HEK293 (cell line): ENCODE measurements around the gene SLC38A3.

Experiments
- SALL2 ChIP-seq: fragments of 450-650 bp; formaldehyde crosslinking; IDR thresholded peaks from 2 replicates; pipeline ENCODE4 v1.5.0; 2017; ENCODE audit warnings: missing biosample characterization, mild to moderate bottlenecking, missing genetic modification characterization, borderline replicate concordance
- ZFP37 ChIP-seq: fragments of 450-650 bp; formaldehyde crosslinking; IDR thresholded peaks from 2 replicates; pipeline ENCODE4 v1.5.1; 2016; ENCODE audit warnings: missing biosample characterization, missing genetic modification characterization
- ZNF114 ChIP-seq: fragments of 450-650 bp; formaldehyde crosslinking; IDR thresholded peaks from 2 replicates; pipeline ENCODE4 v1.5.0; 2017; ENCODE audit warnings: missing biosample characterization, missing genetic modification characterization
- ZNF777 ChIP-seq: fragments of 450-650 bp; formaldehyde crosslinking; IDR thresholded peaks from 2 replicates; pipeline ENCODE4 v1.5.1; 2017; ENCODE audit warnings: missing biosample characterization, missing genetic modification characterization, borderline replicate concordance
- TF ChIP-seq, protein P1 (sequence below): fragments of 450-650 bp; formaldehyde crosslinking; IDR thresholded peaks from 2 replicates; pipeline ENCODE4 v1.5.1; 2016; ENCODE audit warnings: missing biosample characterization, missing genetic modification characterization
- TF ChIP-seq, protein P2 (sequence below): fragments of 450-650 bp; formaldehyde crosslinking; IDR thresholded peaks from 2 replicates; pipeline ENCODE4 v1.5.1; 2016; ENCODE audit warnings: missing biosample characterization, missing genetic modification characterization

DNA sequence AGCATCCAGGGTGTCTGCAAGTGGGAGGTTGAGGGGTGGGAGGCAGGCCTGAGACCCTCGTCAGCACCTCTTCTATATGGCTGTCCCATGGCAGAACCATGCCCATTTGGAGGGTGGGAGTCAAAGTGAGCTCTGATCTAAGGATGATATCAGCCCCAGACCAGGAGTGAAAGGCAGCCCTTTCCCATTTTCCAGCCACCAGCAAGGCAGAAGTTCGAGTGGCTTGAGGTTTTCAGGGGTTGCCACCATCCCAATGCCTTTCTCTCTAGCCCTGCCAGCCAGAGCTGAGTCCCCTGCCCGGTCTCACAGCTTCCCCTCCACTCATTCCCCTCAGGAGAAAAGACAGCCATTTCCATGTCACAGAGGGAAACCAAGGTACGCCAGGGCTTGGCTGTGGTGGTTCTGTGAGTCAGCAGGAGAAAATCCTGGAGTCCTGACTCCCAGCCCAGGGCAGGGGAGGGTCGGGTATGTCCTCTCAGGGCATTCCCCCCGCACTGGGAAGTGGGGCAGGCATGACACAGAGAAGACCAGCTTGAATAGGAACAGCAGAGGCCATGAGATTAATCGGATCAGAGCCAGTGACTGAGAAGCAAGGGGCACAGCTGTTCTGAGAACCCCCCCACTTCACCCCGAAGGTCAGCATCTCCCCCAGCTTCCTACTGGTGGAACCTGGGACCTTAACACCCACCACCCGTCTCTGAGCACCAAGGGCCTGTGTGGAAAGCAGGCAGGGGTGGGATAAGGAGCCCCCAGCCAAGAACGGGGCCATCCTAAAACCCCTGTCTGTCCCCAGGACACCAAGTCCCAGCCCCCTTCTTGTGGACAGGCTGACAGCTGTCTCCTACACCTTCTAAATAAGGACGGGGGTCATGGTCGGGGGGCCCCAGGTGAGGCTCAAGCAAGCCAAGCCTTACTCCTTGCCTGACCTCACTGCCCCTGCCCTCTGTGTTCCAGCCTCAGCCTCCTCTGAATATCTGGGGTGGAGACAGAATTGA is 965 bp upstream of the SLC38A3 start:
- TF ChIP-seq, protein P1, sequence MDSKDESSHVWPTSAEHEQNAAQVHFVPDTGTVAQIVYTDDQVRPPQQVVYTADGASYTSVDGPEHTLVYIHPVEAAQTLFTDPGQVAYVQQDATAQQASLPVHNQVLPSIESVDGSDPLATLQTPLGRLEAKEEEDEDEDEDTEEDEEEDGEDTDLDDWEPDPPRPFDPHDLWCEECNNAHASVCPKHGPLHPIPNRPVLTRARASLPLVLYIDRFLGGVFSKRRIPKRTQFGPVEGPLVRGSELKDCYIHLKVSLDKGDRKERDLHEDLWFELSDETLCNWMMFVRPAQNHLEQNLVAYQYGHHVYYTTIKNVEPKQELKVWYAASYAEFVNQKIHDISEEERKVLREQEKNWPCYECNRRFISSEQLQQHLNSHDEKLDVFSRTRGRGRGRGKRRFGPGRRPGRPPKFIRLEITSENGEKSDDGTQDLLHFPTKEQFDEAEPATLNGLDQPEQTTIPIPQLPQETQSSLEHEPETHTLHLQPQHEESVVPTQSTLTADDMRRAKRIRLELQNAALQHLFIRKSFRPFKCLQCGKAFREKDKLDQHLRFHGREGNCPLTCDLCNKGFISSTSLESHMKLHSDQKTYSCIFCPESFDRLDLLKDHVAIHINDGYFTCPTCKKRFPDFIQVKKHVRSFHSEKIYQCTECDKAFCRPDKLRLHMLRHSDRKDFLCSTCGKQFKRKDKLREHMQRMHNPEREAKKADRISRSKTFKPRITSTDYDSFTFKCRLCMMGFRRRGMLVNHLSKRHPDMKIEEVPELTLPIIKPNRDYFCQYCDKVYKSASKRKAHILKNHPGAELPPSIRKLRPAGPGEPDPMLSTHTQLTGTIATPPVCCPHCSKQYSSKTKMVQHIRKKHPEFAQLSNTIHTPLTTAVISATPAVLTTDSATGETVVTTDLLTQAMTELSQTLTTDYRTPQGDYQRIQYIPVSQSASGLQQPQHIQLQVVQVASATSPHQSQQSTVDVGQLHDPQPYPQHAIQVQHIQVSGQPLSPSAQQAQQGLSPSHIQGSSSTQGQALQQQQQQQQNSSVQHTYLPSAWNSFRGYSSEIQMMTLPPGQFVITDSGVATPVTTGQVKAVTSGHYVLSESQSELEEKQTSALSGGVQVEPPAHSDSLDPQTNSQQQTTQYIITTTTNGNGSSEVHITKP (tag by site-specific recombination): no peak
- no peak for TF ChIP-seq SALL2 (tag by site-specific recombination)
- TF ChIP-seq, protein P2, sequence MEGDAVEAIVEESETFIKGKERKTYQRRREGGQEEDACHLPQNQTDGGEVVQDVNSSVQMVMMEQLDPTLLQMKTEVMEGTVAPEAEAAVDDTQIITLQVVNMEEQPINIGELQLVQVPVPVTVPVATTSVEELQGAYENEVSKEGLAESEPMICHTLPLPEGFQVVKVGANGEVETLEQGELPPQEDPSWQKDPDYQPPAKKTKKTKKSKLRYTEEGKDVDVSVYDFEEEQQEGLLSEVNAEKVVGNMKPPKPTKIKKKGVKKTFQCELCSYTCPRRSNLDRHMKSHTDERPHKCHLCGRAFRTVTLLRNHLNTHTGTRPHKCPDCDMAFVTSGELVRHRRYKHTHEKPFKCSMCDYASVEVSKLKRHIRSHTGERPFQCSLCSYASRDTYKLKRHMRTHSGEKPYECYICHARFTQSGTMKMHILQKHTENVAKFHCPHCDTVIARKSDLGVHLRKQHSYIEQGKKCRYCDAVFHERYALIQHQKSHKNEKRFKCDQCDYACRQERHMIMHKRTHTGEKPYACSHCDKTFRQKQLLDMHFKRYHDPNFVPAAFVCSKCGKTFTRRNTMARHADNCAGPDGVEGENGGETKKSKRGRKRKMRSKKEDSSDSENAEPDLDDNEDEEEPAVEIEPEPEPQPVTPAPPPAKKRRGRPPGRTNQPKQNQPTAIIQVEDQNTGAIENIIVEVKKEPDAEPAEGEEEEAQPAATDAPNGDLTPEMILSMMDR (tag by site-specific recombination): no peak
- no peak for TF ChIP-seq ZFP37 (tag by site-specific recombination)
- TF ChIP-seq ZNF777 (tag by site-specific recombination): no peak
- no peak for TF ChIP-seq ZNF114
